ENCODE data around the gene RBM25. TPM values are rescaled to one million over a fixed set of nuclear protein-coding genes. Genes with fewer than 3 reads are reported as not detected.

RBM25 gene
- 28.2 and 33.3 TPM in 2 replicates for total RNA-seq

DNA sequence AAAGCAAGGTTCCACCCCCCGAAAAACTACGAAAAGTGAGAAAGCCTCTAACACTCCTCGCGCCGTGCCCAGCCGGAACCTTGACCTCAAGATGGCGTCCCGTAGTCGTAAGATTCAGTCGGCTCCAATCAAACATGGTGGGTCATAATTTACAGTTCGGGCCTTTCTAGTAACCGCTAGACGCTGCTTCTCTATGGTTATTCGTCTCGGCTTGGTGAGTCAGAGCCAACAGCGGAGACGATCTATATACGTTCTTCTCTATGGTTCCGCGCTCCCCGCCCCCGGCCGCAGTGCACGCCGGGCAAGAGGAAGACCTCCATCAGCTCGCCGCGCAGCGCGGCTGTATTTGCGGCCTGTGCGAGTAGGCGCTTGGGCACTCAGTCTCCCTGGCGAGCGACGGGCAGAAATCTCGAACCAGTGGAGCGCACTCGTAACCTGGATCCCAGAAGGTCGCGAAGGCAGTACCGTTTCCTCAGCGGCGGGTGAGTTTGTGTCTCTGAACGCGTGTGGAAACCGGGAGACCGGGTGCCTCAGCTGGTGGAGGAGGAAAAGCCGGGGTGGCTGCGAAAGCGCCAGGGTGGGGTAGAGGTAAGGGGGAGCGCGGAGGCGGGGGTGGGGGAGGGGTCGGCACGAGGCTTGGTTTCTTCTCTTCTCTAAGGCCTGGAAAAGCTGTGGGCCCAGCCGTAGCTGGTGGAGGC, at the start of gene RBM25:
TSS of gene RBM25 (plus strand) at position 311 of the 698 bp plus-strand sequence. CDS start 13,108 bp downstream, outside the sequence.

DNA sequence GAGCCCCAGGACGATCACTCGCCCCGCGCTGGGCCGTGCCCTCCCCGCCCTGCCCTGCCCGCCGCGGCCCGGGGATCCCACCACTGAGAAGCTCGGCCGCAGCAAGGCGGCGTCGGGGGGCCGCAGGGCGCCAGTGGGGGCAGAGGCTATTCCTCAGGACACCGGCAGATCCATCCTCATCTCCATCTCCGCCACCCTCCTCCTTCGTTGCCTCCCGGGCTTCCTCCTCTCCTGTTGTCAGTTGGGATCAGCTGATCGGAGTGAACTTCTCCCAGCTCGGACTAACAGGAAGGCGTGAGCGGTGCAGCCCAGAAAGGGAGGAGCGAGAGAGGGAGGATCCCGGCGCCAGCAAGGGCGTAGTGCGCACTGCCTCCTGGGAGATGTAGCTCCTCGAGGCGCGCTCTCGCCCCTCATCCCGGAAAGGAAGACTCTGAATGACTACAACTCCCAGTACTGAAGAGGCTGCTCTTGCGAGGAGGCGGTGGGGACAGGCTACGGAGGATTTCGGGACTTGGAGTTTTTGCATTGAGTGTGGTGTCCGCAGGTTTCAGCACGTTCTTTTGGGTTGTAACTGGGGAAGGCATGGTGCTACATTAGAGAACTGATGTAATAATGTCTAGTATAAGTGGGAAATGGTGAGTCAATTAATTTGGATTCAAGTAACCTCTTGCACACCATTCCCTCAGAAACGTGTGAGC, 31.3 kb upstream of the RBM25 start, which contains the start of gene ZFYVE1:
TSS of gene ZFYVE1 (minus strand) at position 262 of the 698 bp plus-strand sequence. CDS start 2,598 bp downstream, outside the sequence.

DNA sequence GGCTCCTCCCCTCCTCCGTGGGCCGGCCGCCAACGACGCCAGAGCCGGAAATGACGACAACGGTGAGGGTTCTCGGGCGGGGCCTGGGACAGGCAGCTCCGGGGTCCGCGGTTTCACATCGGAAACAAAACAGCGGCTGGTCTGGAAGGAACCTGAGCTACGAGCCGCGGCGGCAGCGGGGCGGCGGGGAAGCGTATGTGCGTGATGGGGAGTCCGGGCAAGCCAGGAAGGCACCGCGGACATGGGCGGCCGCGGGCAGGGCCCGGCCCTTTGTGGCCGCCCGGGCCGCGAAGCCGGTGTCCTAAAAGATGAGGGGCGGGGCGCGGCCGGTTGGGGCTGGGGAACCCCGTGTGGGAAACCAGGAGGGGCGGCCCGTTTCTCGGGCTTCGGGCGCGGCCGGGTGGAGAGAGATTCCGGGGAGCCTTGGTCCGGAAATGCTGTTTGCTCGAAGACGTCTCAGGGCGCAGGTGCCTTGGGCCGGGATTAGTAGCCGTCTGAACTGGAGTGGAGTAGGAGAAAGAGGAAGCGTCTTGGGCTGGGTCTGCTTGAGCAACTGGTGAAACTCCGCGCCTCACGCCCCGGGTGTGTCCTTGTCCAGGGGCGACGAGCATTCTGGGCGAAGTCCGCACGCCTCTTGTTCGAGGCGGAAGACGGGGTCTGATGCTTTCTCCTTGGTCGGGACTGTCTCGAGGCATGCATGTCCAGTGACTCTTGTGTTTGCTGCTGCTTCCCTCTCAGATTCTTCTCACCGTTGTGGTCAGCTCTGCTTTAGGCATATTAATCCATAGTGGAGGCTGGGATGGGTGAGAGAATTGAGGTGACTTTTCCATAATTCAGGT, 78.3 kb downstream of the RBM25 start, which contains the start of gene PSEN1:
TSS of gene PSEN1 (plus strand) at position 121 of the 839 bp plus-strand sequence. CDS start 11,513 bp downstream, outside the sequence.

Other genes with a start within 250 kb of the RBM25 start
- gene DPF3, start 164.4 kb upstream of the RBM25 start, total RNA-seq: 6.0 and 18.5 TPM in 2 replicates
- gene DCAF4, start 132.1 kb upstream of the RBM25 start, total RNA-seq: 4.3 and 7.9 TPM in 2 replicates
- 17.5 and 19.4 TPM in 2 replicates for gene ZFYVE1, start 31.4 kb upstream of the RBM25 start, total RNA-seq
- gene PSEN1, start 78.0 kb downstream of the RBM25 start, total RNA-seq: 40.8 and 48.0 TPM in 2 replicates
- gene PAPLN, start 179.0 kb downstream of the RBM25 start, total RNA-seq: 1.5 and 2.7 TPM in 2 replicates